Left colon (tissue), 2 donors: ENCODE measurements around the gene RDH5. TPM values are rescaled to one million over a fixed set of nuclear protein-coding genes. Genes with fewer than 3 reads are reported as not detected.
A peak's percentile ranks its signal among the peaks of the same experiment; 100 is the strongest.

Source experiments
- ATAC-seq: fragments of 200-7000 bp; cut with Tn5 transposase; one replicate; pipeline ENCODE4 v1.9.1; 2020; ENCODE audit warnings: mild to moderate bottlenecking, moderate library complexity
- DNase-seq, 2 donors: peaks; one replicate each; pipeline ENCODE4 v3.0.0-alpha.2; 2020
- intact Hi-C, 2 donors: fragments of 100-400 bp; cut with DNase I in 1 of 2; cut with micrococcal nuclease in 1 of 2; formaldehyde crosslinking; loops; one replicate each; pipeline versions ENCODE4 v1.11.2 to v1.14.0; 2022; cut with DNase I, micrococcal nuclease
- total RNA-seq, 2 donors: library from RNA; stranded (reverse); fragmentation: NEBNext Ultra II Directional; extraction: Animal tissue kit (Norgen Biotek cat#: 25700); gene quantifications; one replicate each; pipeline ENCODE4 v1.2.1, GENCODE V29; 2021
- donor health status: DM: no; HTN: no; CAD: no.
- donor health status: DM: yes; HTN: yes; CAD: no.

The RDH5 gene
- total RNA-seq, 2 donors from 2014 or later: 34.2 to 37.7 TPM

- DNase-seq: peak in 1 of 2 donors; percentile 18
- intact Hi-C loops: no loop called here
- ATAC-seq: no peak
Measured at GRCh38 chr12:55694188-55694515, 26.0 kb upstream of the RDH5 start.

- ATAC-seq (no peak), DNase-seq (peak in 1 of 2 donors; percentile 9)
- intact Hi-C loops: no loop called here
Measured at GRCh38 chr12:55694651-55695050, 25.5 kb upstream of the RDH5 start.

GRCh38 chr12:55695349-55695748 lies 24.8 kb upstream of the RDH5 start:
- DNase-seq (peak in 1 of 2 donors; percentile 7), ATAC-seq (no peak)
- intact Hi-C loops: no loop called here

GRCh38 chr12:55696141-55696540 lies 24.1 kb upstream of the RDH5 start:
- intact Hi-C loops: no loop called here
- no peak for ATAC-seq
- peak in 1 of 2 donors; percentile 5 for DNase-seq

- intact Hi-C loops: no loop called here
- DNase-seq: peak in 1 of 2 donors; percentile 17
Measured at GRCh38 chr12:55696796-55697462, 23.3 kb upstream of the RDH5 start.

GRCh38 chr12:55697686-55698085 lies 22.5 kb upstream of the RDH5 start:
- peak in 1 of 2 donors; percentile 13 for DNase-seq
- ATAC-seq: no peak
- intact Hi-C loops: no loop called here

More at GRCh38 chr12:55696796-55697462, 23.3 kb upstream of the RDH5 start:
- no peak for ATAC-seq

GRCh38 chr12:55698241-55698955 lies 21.8 kb upstream of the RDH5 start:
- intact Hi-C loops: no loop called here
- peak in 1 of 2 donors; percentile 20 for DNase-seq
- no peak for ATAC-seq

DNA sequence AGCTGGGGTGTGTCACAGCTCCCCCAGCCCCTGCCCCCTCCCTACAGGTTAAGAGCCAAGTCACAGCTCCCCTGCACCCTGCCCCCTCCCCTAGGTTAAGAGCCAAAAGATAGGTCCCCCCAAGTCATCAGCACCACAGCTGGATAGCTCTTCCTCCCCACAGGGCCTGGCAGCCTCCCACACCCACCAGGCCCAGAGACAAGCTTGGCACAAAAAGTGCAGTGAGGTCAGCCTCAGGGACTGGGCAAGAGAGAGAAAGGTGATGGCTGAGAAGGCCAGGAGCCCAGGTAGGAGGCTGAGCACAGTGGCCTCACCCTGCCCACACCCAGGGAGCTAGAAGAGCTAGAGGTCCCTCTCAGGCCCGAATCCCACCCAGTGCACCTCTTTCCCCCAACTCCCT lies 21.2 kb upstream of the RDH5 start:
- ATAC-seq: no peak
- DNase-seq: no peak
- intact Hi-C loops: no loop called here

GRCh38 chr12:55699471-55700055 lies 20.6 kb upstream of the RDH5 start:
- intact Hi-C loops: no loop called here
- ATAC-seq (no peak), DNase-seq (peak in 1 of 2 donors; percentile 8)

DNA sequence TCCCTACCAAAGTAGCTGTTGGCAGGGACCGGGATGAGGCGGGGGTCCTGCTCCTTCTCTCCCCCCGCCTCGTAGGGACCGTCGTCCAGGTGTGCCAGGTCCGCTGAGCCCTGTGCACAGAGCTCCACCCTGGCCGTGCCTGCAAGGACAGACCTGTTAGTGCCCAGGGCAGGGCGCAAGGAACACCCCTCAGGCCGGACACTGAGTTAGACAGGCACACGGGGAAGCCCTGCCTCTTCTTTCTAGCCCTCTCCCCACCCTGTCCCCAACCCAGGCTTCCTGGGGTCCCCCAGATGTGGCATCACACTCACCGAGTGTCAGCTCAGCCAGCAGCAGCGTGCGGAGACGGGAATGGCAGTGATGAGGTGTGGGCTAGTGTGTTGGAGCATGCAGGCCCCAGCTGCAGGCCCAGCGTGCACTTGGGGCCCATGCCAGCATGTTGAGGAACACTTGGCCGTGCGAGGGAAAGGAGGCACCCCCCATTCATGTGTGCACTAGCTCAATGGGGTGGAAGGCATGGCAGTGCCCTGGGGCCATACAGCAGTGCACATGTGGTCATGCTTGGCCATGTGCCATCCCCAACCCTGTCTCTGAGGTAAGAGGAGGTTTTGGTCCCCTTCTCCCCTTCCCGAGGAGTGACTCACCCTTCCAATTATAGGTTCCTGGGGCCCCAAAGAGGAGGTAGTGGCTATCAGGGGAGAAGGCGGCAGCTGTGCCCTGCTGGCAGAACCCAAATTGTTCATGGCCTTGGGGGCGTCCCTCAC lies 19.8 kb upstream of the RDH5 start:
- no peak for DNase-seq
- intact Hi-C loops: no loop called here
- no peak for ATAC-seq

DNA sequence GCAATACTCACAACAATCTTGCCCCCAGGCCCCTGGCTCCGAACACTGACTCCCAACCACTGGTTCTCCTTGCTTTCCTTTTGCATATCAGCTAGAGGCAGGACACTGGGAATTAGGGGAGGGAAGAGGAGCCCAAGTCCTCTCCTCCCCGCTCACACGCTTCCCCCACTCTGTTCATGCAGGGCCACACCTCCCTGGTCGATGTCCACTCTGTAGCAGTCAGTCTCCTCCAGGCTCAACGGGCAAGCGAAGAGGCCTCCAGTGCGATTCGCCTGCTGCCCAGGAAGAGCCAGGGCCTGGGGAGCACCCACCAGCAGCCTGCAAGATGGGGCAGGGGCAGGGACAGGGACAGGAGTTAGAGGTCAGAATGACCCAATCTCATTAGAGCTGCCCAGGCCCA lies 17.3 kb upstream of the RDH5 start:
- no peak for DNase-seq

GRCh38 chr12:55703288-55703687 lies 16.9 kb upstream of the RDH5 start:
- ATAC-seq (no peak), DNase-seq (peak in 1 of 2 donors; percentile 68)
- intact Hi-C loops: no loop called here

More for the DNA sequence above, 17.3 kb upstream of the RDH5 start:
- ATAC-seq: no peak
- intact Hi-C loops: no loop called here

- intact Hi-C loops: no loop called here
- DNase-seq (no peak), ATAC-seq (no peak)
Measured at GRCh38 chr12:55703901-55704761, 16.1 kb upstream of the RDH5 start.

DNA sequence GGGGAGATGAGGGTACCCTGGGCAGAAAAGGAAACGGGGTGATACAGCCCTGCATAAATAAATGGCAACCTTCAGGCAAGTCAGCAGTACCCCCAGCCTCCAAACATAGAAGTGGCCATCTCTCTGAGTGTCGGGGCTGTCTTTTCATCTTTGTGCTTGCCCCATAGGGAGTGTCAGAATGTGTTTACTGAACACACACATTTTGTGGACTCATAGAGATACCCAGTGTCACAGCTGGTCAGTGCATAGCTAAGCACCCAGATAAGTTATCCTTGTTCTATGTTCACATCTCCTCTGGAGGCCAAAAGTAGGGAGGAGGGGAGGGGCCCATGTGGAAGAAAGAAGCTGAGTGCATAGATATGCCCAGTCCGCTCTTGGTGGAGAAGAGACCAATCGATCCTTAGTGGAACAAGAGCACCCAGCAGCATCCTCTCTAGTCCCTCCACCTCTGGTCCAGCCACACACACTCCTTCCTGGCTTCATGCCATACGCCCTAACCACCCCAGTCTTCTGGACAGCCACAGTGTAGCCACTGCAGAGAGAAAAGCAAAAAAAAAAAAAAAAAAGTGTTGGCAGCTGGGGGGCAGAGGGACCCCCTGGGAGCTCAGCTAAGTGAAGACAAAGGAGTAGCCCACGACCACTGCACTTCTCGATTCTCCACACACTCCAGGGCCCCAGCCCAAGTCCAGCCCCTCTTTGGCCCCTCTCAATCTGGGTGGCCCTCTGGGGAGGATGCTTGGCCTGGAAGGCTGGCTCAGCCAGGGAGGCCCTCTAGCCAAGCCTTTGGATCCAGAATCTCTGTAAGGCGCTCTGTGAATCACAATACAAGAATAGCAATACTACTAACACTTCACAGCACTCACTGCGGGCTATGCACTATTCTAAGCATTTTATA lies 15.1 kb upstream of the RDH5 start:
- intact Hi-C loops: no loop called here
- DNase-seq: no peak

DNA sequence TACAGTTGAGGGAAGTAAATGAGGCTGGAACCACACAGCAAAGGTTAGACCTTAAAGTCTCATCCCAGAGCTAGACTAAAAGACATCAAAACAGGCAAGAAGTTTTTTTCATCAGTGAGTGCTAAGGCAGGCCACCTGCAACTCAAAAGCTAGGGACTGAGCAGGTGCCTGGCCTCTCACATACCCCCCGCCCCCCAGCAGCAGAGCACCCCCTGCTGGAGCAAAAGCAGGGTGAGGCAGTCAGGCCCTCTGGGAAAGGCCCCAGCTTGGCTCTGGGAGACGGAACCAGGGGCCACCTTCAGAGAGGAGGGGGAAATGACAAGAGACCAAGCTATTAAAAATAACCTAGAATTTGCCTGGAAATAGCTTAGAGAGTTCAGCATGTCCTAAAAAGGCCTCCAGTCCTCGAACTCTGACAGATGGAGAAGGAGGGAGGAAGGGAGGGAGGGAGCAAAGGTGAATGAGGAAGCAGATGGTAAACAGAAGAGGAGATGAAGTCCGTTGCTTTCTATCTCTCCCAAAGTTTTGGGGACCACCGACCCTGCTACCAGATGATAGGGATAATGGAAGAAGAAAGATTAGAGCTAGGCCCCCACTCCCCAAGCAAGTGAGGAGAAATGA lies 14.3 kb upstream of the RDH5 start:
- intact Hi-C loops: no loop called here
- ATAC-seq (peak; percentile 33), DNase-seq (no peak)

More for the DNA sequence above, 15.1 kb upstream of the RDH5 start:
- ATAC-seq: no peak

DNA sequence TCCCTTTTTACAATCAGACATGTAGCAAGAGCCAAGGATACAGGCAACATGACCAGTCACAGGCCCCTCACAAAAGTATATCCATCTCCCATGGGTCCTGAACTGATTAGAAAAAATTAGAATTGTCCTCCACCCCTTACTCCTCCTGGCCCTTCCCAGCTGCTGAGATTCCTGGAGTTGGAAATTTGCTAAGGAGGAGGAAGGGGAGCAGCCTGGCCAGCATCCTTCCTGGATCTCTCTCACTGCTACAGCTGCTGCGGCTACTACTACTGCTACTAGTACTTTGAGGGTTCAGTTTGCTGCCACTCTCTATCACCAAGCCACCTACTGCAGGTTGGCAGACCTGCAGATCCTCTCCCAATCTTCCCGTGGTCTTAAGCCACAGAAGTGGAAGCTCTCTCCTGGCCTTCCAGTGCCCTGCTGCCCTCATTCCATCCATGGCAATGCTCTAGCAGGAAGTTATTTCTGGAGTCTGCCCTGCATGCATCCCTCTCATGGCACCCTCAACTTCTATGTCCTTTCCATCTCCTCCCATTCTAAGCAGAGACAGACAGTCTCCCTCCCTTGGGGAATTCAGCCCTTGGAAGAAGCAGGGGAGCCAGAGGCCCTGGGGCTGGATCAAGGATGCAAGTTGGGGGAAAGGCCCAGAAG lies 13.5 kb upstream of the RDH5 start:
- DNase-seq (no peak), ATAC-seq (no peak)
- intact Hi-C loops: no loop called here

DNA sequence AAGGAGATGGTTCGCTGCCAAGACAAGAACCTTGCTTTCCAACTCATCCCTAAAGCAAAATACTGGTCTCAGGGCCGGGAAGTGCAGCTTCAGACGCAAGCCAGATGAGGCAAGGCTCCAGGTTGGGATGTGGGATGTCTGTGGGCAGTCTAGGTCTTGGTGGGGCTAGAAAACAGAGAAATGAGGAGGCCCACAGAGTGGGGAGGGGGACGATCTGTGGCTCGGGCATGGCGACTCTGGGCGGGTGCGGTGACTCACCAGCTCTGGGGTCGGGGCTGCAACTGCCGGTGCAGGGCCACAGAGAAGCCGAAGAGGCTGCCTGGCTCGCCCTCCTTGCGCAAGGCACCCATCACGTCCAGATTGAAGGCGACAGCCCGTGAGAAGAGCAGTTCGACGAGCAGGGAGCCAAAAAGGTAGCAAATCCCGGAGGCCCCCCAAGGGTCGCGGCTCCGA lies 12.9 kb upstream of the RDH5 start:
- intact Hi-C loops: no loop called here
- ATAC-seq: no peak
- DNase-seq: no peak
